ENCODE results near the gene CT47C1.
"Not testable (repeated sequence)": the region's sequence is repeated elsewhere in the genome, so short reads cannot be mapped to it uniquely, and the experiment has no call there.

- not testable (repeated sequence) for TF ChIP-seq EZH2phosphoT487 (IDR thresholded peaks at IDR 0.05; ENCODE audit: insufficient read depth, low read depth); EZH2 (IDR thresholded peaks at IDR 0.05; ENCODE audit: insufficient read depth, poor library complexity, severe bottlenecking)
Measured at GRCh38 chrX:119029656-119030055, 43.1 kb upstream of the CT47C1 start.
